Sigmoid colon (tissue), 7 donors: ENCODE results near the gene MAD2L2. TPM values are rescaled to one million over a fixed set of nuclear protein-coding genes. Genes with fewer than 3 reads are reported as not detected.

ENCODE experiments used
- DNase-seq: peaks from one replicate; pipeline ENCODE4 v3.0.0-alpha.2; 2019
- H3K27ac ChIP-seq, 4 donors: fragments of 200-600 bp; sonication (generic); one replicate each; pipeline ENCODE4 v1.5.1; 2016 to 2019; ENCODE audit warnings: mild to moderate bottlenecking in 1 of 4
- H3K27me3 ChIP-seq, 3 donors: fragments of 200-600 bp; sonication (generic); one replicate each; pipeline ENCODE4 v1.5.1; 2019; ENCODE audit warnings: mild to moderate bottlenecking in 1 of 3
- H3K36me3 ChIP-seq, 4 donors: fragments of 200-600 bp; sonication (generic); one replicate each; pipeline ENCODE4 v1.5.1; 2016 to 2019
- H3K4me1 ChIP-seq, 4 donors: fragments of 200-600 bp; sonication (generic); one replicate each; pipeline ENCODE4 v1.5.1; 2017 to 2019
- H3K4me3 ChIP-seq, 4 donors: fragments of 200-600 bp; sonication (generic); one replicate each; pipeline ENCODE4 v1.5.1; 2017 to 2019; ENCODE audit warnings: mild to moderate bottlenecking in 2 of 4, moderate library complexity in 1 of 4
- H3K9me3 ChIP-seq, 4 donors: fragments of 200-600 bp in 3 of 4; sonication (generic) in 3 of 4; one replicate each; pipeline versions ENCODE4 v1.5.1 to v1.6.1; 2013 to 2019
- EP300 ChIP-seq, 4 donors: sonication (generic); formaldehyde crosslinking; IDR thresholded peaks; one replicate each; pipeline ENCODE4 v1.6.1; 2017; ENCODE audit warnings: antibody characterized with exemption in 4 of 4
- POLR2A ChIP-seq, 2 donors: fragments of 450-650 bp; IDR thresholded peaks; one replicate each; pipeline ENCODE4 v1.6.1; 2016; ENCODE audit warnings: antibody characterized with exemption in 2 of 2, mild to moderate bottlenecking in 2 of 2, moderate library complexity in 2 of 2
- POLR2AphosphoS5 ChIP-seq, 4 donors: sonication (generic); formaldehyde crosslinking; IDR thresholded peaks; one replicate each; pipeline ENCODE4 v1.6.1; 2017; ENCODE audit warnings: antibody characterized with exemption in 4 of 4
- WGBS, 2 donors: extraction: QIAGEN DNeasy Blood & Tissue Kit; methylation state at CpG; one replicate each; pipeline ENCODE4 v1.1.7; 2013; 5-methylcytosine and 5-hydroxymethylcytosine counted together
- intact Hi-C: fragments of 100-400 bp; cut with DNase I; formaldehyde crosslinking; loops from one replicate; pipeline ENCODE4 v1.15.1; 2023
- polyA plus RNA-seq, 3 donors: library from polyadenylated mRNA; stranded (reverse); fragments of 200-250 nt; gene quantifications; one replicate each; pipeline ENCODE4 v1.2.3, GENCODE V29; 2013
- total RNA-seq, 4 donors: library from RNA; depleted of rRNA; stranded (reverse); fragments of >200 nt; gene quantifications; one replicate each; pipeline ENCODE4 v1.1.0, GENCODE V29; 2016
- TF ChIP-seq, protein P1 (sequence below), 4 experiments: fragments of 450-650 bp in 3 of 4; fragments of 200-600 bp in 1 of 4; IDR thresholded peaks; one replicate each; pipeline ENCODE4 v1.5.1; 2016 to 2019; ENCODE audit warnings: antibody characterized with exemption in 4 of 4, mild to moderate bottlenecking in 3 of 4, moderate library complexity in 2 of 4
- donor health status: healthy with polysubstance abuse.
- donor health status: Bipolar disorder and iron deficiency.
- donor health status: healthy.

The MAD2L2 gene
- total and polyA plus RNA-seq, 7 donors, result 8.8 to 57.9 (median 28.2) TPM

DNA sequence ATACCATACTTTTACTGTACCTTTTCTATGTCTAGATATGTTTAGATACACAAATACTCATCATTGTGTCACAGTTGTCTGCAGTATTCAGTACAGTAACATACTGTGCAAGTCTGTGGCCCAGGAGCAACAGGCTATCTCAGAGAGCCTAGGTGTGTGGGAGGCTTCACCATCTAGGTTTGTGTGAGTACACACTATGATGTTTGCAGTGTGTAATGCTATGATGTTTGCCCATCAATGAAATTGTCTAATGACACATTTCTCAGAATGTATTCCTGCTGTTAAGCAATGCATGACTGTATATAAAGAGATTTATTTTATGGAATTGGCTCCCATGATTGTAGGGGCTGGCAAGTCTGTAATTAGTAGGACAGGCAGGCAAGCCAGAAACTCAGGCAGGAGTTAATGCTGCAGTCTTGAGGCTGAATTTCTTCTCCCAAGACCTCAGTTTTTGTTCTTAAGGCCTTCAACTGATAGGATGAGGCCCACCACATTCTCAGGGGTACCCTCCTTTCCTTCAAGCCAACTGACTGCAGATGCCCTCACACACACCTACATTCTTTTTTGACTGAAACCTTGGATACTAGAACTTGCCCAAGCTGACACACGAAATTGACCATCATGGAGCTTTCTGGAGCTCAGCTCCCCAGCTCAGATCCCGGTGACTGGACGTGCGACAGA lies 47.3 kb upstream of the MAD2L2 start:
- Histone ChIP-seq H3K27ac (no peak overlapping the region), H3K4me1 (peaks cover 0 to 34% (median 22%) of the 10 kb centered on the region in 4 donors), H3K4me3 (no peak overlapping the region), H3K27me3 (no peaks in the 10 kb centered on the region), H3K36me3 (no peaks in the 10 kb centered on the region), H3K9me3 (no peaks in the 10 kb centered on the region)
- TF ChIP-seq POLR2AphosphoS5 (IDR thresholded peaks at IDR 0.05) (no peak), EP300 (IDR thresholded peaks at IDR 0.05) (no peak), POLR2A (IDR thresholded peaks at IDR 0.05) (no peak)
- TF ChIP-seq, protein P1, sequence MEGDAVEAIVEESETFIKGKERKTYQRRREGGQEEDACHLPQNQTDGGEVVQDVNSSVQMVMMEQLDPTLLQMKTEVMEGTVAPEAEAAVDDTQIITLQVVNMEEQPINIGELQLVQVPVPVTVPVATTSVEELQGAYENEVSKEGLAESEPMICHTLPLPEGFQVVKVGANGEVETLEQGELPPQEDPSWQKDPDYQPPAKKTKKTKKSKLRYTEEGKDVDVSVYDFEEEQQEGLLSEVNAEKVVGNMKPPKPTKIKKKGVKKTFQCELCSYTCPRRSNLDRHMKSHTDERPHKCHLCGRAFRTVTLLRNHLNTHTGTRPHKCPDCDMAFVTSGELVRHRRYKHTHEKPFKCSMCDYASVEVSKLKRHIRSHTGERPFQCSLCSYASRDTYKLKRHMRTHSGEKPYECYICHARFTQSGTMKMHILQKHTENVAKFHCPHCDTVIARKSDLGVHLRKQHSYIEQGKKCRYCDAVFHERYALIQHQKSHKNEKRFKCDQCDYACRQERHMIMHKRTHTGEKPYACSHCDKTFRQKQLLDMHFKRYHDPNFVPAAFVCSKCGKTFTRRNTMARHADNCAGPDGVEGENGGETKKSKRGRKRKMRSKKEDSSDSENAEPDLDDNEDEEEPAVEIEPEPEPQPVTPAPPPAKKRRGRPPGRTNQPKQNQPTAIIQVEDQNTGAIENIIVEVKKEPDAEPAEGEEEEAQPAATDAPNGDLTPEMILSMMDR (IDR thresholded peaks at IDR 0.05), result no peak
- WGBS, 2 donors, result 96 to 97% methylated on average over 4 of the region's 4 CpGs
- DNase-seq, result no peak
- intact Hi-C loops, result no loop called here

DNA sequence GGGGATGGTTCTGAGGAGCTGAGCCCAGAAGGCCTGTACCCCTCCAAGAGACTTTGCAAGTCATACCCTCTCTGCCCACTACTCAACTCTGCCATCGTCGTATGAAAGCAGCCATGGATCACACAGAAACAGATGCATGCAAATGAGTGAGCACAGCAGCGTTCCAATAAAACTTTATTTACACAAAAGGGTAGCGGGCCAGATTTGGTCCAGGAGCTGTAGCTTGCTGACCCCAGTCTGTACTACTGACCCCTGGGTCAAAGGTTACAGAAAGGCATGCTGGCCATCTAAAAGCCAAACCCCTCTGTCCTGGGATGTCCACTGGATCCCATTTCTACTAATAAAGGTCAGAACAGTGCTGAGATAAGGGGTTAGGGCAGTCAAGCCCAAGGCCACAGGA lies 46.2 kb upstream of the MAD2L2 start:
- peaks cover 0 to 25% (median 12%) of the 10 kb centered on the region in 4 donors for H3K4me1 ChIP-seq
- no peak for DNase-seq
- no peaks in the 10 kb centered on the region for H3K36me3 ChIP-seq
- intact Hi-C loops, result no loop called here
- no peaks in the 10 kb centered on the region for H3K9me3 ChIP-seq
- H3K27ac ChIP-seq, result no peak overlapping the region
- no peak for TF ChIP-seq POLR2AphosphoS5 (IDR thresholded peaks at IDR 0.05)
- TF ChIP-seq, protein P1 (IDR thresholded peaks at IDR 0.05), result no peak
- no peak for TF ChIP-seq EP300 (IDR thresholded peaks at IDR 0.05)
- no peak for TF ChIP-seq POLR2A (IDR thresholded peaks at IDR 0.05)
- 85 to 90% methylated on average over 4 of the region's 4 CpGs for WGBS, 2 donors
- H3K4me3 ChIP-seq, result no peak overlapping the region
- H3K27me3 ChIP-seq, result no peaks in the 10 kb centered on the region

DNA sequence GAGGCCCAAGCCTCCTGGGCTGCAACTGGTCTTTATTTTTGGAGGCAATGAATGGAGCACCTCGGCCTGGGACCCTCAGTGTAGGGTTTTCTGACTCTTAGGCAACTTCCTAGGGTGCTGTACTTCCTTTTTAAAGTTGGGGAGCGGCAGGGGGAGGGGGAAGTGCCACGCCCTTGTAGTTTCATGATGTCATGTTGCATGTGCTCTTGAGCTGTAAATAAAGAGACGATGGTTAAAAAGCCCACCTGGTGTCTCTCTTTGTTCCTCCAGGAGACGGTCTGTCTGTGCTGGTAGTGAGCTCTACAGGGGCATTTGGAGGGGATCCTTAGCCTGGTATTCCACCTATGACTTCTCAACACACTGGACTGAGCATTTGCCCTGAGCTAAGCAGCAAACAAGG lies 44.7 kb upstream of the MAD2L2 start:
- H3K9me3 ChIP-seq, result no peaks in the 10 kb centered on the region
- H3K27me3 ChIP-seq, result no peaks in the 10 kb centered on the region
- H3K36me3 ChIP-seq, result no peaks in the 10 kb centered on the region
- DNase-seq, result no peak
- TF ChIP-seq POLR2A (IDR thresholded peaks at IDR 0.05) (no peak), EP300 (IDR thresholded peaks at IDR 0.05) (no peak), POLR2AphosphoS5 (IDR thresholded peaks at IDR 0.05) (no peak)
- TF ChIP-seq, protein P1 (IDR thresholded peaks at IDR 0.05), result no peak
- WGBS, 2 donors, result 55 to 64% methylated on average over 5 of the region's 5 CpGs
- no peak overlapping the region for H3K4me3 ChIP-seq
- H3K4me1 ChIP-seq, result peaks cover 0 to 10% (median 1%) of the 10 kb centered on the region in 4 donors
- intact Hi-C loops, result no loop called here
- no peak overlapping the region for H3K27ac ChIP-seq

DNA sequence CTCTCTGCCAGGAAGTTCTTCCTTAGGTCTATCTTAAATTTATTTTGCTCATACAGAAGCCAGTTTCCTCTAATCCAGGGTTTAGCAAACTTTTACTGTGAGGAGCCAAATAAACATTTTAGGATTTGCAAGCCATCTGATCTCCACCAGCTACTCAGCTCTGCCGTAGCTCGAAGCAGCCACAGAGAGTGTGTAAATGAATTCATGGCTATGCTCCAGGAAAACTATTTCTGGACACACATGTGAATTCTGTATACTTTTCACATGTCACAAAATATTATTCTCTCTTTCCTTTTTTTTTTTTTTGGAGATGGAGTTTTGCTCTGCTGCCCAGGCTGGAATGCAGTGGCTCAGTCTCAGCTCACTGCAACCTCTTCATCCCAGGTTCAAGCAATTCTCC lies 41.6 kb upstream of the MAD2L2 start:
- Histone ChIP-seq H3K4me1 (peaks cover 0 to 11% (median 9%) of the 10 kb centered on the region in 4 donors), H3K27me3 (no peaks in the 10 kb centered on the region), H3K27ac (no peak overlapping the region), H3K36me3 (no peaks in the 10 kb centered on the region), H3K4me3 (no peak overlapping the region), H3K9me3 (no peaks in the 10 kb centered on the region)
- intact Hi-C loops, result no loop called here
- DNase-seq, result no peak
- WGBS, 2 donors, result 52 to 75% methylated on average over 2 of the region's 2 CpGs
- TF ChIP-seq POLR2AphosphoS5 (IDR thresholded peaks at IDR 0.05), result no peak
- TF ChIP-seq POLR2A (IDR thresholded peaks at IDR 0.05), result no peak
- TF ChIP-seq, protein P1 (IDR thresholded peaks at IDR 0.05), result no peak
- TF ChIP-seq EP300 (IDR thresholded peaks at IDR 0.05), result no peak

DNA sequence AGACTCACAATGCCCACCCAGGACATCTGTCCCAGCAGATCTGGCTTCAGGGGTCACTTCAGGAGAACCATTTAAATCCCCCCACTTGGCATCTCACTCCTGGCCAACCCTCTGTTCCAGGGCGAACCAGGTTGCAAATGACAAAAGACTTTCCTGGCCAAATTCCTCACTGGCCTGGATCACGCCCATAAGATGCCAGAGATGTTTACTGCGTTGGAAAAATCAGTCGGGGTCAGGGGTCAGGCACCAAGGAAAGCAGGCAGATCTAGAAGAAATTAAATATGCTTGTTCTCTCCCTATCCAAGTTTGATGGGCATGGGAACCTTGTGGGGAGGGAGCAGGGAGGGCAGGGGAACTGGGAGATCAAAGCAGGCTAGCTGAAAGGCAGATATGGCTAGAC lies 40.4 kb upstream of the MAD2L2 start:
- no peak for DNase-seq
- TF ChIP-seq POLR2A (IDR thresholded peaks at IDR 0.05), result no peak
- TF ChIP-seq EP300 (IDR thresholded peaks at IDR 0.05), result no peak
- TF ChIP-seq, protein P1 (IDR thresholded peaks at IDR 0.05), result no peak
- TF ChIP-seq POLR2AphosphoS5 (IDR thresholded peaks at IDR 0.05), result no peak

More for the DNA sequence above, 40.4 kb upstream of the MAD2L2 start:
- no peak overlapping the region for H3K4me3 ChIP-seq
- H3K4me1 ChIP-seq, result peaks cover 0 to 11% (median 9%) of the 10 kb centered on the region in 4 donors
- WGBS, 2 donors, result 36 to 76% methylated on average over 4 of the region's 4 CpGs
- no peaks in the 10 kb centered on the region for H3K27me3 ChIP-seq
- no peaks in the 10 kb centered on the region for H3K36me3 ChIP-seq
- intact Hi-C loops, result no loop called here
- no peaks in the 10 kb centered on the region for H3K9me3 ChIP-seq
- no peak overlapping the region for H3K27ac ChIP-seq
